ENCODE measurements around the gene SORCS3.
A peak's percentile ranks its signal among the peaks of the same experiment; 100 is the strongest.

Gene SORCS3

GRCh38 chr10:104641187-104641936 is at the start of gene SORCS3:
Gene SORCS3, plus strand, starts transcription at chr10:104641290.
- no peak for DNase-seq (ENCODE audit: low spot score)

GRCh38 chr10:104591441-104591840 is 49.6 kb upstream of the SORCS3 start:
- DNase-seq (ENCODE audit: low spot score), result no peak

DNA sequence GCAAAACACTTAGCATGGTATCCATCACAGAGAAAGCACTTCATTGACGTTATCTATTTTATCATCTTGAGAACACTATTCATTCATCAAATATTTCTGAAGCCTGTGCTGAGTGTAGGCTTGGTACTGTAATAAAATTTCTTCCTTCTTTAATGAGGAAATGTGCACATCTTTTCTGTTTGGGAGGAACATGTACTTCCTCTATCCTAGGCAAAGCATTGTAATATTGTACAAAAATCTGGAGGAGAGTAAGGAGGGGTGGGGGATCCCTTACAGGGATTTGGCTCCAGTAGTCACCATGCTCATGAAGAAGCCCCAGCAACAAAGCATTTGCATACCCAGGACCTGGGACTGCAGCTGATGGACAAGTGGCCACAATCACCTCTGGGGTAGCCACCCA is 39.9 kb upstream of the SORCS3 start:
- DNase-seq (ENCODE audit: low spot score), result no peak

DNA sequence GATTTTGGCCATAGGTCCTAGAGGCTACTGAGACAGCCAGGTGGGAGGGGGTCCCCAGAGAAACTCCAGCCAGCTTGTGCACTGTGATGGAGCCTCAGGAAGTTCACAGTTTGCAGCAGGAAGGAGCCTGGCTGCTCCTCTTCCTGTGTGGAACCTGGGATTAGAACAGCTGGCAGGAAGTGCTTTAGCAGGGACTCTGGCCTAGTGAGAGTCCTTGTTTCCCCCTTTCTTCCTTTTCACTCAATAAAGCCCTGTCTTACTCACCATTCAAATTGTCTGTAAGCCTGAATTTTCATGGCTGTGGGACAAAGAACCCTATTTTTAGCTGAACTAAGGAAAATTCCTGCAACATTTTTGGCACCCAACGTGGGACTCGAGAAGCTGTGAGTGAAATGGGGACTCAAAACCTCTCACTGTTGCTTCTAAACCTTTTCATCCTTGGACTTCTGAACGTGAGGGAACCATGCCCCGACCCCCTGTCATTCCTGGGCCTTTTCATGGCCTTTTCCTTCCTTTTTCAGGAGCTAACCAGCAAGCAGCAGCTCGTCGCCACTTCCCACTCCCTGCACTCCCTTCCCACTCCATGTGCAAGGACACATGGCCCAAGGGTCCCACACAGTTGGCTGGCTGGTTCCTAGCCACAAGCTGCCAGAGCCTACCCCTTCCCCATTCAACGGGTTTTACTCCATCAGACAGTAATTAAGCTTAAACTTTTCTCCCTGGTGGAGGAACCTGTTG is 32.8 kb upstream of the SORCS3 start:
- DNase-seq (ENCODE audit: low spot score), result no peak

GRCh38 chr10:104612571-104613205 is 28.4 kb upstream of the SORCS3 start:
- DNase-seq (ENCODE audit: low spot score), result no peak

DNA sequence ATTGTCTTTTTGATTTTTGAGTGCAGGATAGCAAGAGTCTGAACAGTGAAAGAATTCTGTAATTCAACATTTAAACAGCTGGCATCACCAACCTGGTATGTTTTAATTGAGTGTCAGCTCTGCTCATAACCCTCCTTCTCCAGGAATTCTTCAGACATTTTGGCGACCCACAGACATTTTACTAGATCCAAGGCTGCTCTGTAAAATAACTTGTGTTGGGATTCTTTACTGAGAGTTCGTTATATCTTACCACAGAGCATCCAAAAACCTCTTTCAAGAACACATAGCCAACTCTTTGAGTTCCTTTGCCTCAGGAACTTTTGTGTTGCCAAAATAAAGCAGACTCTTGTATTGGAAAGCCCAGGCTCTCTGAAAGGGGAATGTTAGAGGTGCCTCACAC is 27.7 kb upstream of the SORCS3 start:
- no peak for DNase-seq (ENCODE audit: low spot score)

DNA sequence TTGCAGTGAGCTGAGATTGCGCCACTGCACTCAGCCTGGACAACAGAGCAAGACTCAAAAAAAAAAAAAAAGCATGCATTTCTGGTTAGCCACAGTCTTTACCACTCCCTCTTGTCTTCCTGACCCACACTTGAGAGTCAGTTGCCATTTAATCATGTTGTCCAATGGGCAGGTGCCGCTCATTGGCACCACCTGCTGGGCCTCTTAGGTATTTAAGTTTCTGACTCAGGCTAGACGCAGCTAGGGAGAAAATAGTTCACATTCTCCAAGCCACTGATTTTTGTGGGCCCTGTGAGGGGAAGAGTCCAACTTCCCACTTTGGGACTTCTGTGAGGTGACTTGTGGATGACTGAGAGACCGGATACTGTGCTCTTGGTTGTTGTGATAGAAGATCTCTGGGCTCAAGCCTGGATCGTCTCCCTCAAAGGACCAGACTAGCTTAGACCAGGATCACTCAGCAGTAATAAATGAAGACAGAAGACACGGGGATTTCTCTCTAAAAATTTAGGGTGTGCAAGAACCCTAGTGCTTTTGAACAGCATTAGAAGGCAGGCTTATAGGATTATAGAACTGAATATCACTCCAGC is 26.8 kb upstream of the SORCS3 start:
- peak; percentile 16 for DNase-seq (ENCODE audit: low spot score)

DNA sequence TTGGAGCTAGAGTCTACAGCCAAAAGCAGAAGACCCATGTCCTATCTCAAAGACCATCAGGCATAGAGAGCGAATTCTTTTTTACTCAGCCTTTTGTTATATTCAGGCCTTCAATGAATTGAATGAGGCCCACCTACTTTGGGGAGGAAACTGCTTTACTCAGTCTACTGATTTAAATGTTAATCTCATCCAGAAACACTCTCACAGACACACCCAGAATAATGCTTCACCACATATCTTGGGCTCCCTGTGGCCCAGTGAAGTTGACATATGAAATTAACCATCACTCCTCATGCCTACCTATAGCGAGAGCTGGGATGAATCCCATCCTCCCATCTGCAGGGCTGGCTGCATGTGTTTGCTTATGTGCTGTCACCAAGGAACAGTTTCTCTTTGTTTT is 26.0 kb upstream of the SORCS3 start:
- DNase-seq (ENCODE audit: low spot score), result no peak

GRCh38 chr10:104617831-104618230 is 23.3 kb upstream of the SORCS3 start:
- no peak for DNase-seq (ENCODE audit: low spot score)

DNA sequence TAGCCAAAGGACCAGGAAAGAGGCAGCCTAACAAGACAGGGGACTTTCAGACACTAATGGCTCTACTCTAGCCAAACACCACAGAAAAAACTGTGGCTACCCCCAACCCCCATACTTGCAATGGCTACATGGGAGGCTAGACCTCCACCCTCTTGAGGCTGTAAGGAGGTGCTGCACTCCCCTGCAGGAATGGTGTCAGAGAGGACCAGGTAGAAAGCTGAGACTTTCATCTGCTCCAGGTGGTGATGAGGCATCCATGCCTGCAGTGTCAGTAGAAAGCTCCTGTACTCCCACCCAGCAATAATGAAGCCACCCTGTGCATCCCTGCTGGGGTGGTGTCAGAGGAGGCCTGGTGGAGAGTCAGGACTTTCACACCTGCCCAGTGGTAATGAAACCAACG is 18.9 kb upstream of the SORCS3 start:
- no peak for DNase-seq (ENCODE audit: low spot score)

- DNase-seq (ENCODE audit: low spot score), result no peak
Measured at GRCh38 chr10:104622598-104623209, 18.4 kb upstream of the SORCS3 start.

DNA sequence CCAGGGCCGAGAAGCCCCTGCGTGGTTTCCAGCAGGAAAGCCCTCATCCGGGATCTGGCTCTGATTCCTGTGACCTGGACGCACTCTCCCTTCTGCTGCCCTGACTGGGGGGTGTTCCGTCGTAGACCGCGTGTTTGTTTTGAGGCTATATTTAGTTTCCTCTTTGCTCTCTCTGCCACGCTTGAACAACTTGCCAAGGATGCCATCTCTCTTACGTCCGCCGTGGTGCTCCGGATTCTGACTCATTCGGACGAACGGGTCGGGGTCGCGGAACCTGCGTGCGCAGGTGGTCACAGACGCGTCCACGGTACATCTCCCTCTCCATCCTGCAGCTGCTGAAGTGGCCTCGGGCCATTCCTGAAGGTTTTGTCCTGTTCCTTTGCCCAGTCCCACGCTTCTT is 10.4 kb upstream of the SORCS3 start:
- no peak for DNase-seq (ENCODE audit: low spot score)

DNA sequence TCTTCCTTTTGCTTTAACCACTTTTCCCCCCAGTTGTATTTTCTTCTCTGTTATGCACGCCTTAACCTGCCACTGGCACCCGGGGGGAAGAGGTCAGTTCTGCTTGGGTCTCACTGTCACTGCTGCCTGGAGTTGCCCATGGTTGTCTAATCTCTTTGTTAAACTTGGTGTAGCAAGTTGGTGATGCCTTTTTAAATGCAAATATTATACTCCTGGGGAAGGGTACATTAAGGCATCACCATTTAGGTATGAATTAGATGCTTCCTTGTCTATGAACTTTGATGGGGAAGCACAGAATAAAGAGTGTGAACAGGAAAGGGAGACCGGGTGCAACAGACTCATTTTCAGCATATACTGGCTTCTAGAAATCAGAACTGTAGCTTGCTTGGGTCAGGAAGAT is 9.1 kb upstream of the SORCS3 start:
- DNase-seq (ENCODE audit: low spot score), result no peak

DNA sequence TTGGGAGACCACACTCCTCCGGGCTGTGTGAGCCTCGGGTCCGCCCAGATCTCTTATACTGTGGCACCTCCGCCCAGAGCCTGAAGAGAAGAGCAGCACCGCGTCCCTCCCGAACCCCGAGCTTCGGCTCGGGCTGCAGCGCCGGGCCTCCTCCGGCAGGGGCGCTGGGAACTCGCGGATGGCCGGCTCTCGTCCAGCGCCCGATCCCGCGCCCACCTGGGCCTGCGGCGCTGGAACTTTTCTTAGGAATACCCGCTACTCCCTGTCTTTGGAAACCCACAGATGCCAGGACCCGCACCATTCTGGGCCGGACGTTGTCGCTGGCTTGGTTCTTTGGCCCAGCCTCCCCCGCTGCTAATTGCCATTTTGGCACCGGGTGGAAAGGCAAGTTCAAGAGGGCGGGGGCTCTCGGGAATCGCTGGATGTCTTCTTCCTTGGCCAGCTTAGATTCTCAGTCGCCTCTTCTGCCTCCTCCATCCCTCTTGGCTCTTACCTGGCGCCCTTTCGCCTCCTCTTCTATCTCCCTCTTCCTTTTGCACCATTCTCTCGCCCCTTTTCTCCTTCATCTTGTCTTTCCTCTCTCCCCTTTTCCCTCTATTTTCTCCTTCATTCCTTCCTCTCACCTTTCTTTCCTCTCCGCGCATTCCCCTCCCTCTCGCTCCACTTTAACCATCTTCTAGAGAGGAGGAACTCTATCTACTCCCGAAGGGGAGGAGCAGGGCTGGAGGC is 2.1 kb upstream of the SORCS3 start:
- no peak for DNase-seq (ENCODE audit: low spot score)

DNA sequence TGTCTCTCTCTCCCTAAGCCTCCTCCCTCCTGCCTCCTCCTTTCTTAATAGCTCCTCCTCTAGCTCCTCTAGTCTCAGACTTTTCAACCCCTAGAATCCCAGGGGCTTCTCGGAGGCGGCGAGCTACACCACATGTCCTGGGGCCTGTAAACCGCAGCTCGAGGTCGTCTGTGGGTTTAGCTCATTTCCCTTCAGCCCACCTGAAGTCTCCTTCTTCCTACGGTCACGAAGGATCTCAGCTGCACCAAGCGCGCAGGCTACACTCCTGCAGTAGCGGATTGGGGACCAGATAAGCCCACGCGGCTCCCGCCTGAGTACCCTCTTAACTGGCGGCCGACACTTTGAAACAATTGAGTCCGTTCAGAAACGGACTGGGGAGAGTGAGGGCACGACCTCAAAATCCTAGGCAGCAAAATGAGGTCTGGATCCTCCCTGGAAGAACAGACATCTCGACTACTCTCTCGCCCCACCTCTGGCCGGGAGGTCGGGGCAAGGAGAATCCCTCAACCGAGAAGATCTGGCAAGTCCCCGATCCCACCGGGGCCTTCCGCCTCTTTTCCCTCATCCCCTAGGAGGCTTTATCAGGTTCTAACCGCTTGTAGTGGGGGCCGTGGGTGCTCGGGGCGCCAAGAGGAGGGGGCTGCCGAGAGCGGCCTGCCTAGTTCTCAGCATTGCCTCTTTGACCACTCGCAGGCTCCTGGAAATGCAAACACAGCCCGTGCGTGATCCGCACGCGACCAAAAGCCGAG is 1.3 kb upstream of the SORCS3 start:
- DNase-seq (ENCODE audit: low spot score), result no peak

GRCh38 chr10:104640339-104641186 is 527 bp upstream of the SORCS3 start:
- no peak for DNase-seq (ENCODE audit: low spot score)

DNA sequence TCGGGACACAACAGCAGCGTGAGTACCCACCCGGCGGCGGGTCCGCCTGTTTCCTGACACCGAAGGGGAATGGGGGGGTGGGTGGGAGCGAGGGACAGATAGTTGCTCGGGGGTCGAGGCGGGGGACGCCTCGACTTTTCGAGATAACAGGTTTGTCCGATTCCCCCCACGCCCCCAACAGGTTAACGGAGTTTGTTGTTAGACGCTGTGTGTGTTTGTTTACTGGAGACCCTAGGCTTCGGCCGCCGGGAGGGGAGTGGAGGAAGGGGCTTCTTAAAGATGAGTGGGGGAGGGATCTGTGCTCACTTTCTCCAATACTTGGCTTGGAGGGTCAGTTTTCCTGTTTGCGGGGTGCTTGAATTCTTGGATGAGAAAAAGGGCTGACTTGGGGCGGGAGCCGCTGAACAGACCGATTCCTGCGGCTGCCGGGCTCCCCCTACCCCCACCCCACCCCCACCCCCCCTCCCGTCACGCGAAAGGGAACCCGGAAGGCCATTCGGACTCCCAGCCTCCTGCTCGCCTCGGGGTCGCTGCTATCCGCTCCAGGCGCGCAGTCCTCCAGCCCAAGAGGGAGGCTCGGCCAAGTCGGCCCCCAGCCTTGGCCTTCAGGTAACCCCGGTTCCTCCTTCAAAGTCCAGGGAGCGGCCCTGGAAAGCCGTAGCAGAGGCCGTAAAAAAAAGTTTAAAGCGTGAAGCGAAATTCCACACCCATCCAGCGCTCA is 1.0 kb downstream of the SORCS3 start:
- DNase-seq (ENCODE audit: low spot score), result no peak

GRCh38 chr10:104642658-104643302 is 1.7 kb downstream of the SORCS3 start:
- no peak for DNase-seq (ENCODE audit: low spot score)

DNA sequence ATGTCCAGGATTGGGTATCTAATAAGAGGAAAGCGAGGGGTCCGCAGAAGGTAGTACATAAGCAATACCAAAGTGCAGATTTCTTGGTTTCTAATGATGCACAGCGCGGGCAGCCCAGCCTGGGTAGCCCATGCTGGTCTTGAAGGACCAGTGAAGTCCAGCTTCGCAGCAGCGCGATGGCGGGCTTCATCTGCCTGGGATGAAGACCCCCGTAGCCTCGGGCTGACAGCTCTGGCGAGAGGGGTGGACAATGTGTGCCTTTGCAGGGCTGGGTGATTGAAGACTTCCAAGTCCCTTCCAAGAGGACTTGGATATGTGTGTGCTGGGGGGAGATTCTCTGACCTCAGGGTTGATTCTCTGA is 2.2 kb downstream of the SORCS3 start:
- DNase-seq (ENCODE audit: low spot score), result no peak
